ENCODE data around the gene NUDT22.

NUDT22 gene

DNA sequence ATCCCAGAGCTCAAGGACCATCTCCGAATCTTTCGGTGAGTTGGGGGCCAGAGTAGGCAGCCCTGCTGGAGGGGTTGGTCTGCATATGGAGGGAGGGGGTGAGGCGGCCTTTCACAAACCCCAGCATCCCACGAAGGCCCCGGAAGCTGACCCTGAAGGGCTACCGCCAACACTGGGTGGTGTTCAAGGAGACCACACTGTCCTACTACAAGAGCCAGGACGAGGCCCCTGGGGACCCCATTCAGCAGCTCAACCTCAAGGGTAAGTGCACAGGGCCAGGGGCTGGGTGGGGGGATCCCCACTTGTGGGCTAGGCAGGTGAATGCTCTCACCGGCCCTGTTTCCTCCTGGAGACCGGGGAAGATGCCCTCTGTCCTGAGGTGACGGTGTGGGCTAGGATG lies 6.3 kb upstream of the NUDT22 start:
- H3K4me3 ChIP-seq (ENCODE audit: low read depth, low read length): no peak overlapping the region
- H3K4me1 ChIP-seq (ENCODE audit: control insufficient read depth, insufficient read depth, low read length, unreplicated experiment): peaks cover 4% of the 10 kb centered on the region
- H3K36me3 ChIP-seq (ENCODE audit: insufficient read depth, low read length): no peaks in the 10 kb centered on the region
- no peaks in the 10 kb centered on the region for H3K27me3 ChIP-seq (ENCODE audit: insufficient read depth, low read length)
- H2AFZ ChIP-seq (ENCODE audit: low read length, unreplicated experiment): no peak overlapping the region
- H3K79me2 ChIP-seq (ENCODE audit: control insufficient read depth, insufficient read depth, low read length, unreplicated experiment): no peaks in the 10 kb centered on the region
- H3K27ac ChIP-seq (ENCODE audit: low read depth, low read length): no peak overlapping the region

GRCh38 chr11:64220271-64220670 lies 5.8 kb upstream of the NUDT22 start:
- Histone ChIP-seq H2AFZ (ENCODE audit: low read length, unreplicated experiment) (no peak overlapping the region), H3K4me3 (ENCODE audit: low read depth, low read length) (no peak overlapping the region), H3K27ac (ENCODE audit: low read depth, low read length) (no peak overlapping the region), H3K27me3 (ENCODE audit: insufficient read depth, low read length) (no peaks in the 10 kb centered on the region), H3K36me3 (ENCODE audit: insufficient read depth, low read length) (no peaks in the 10 kb centered on the region), H3K4me1 (ENCODE audit: control insufficient read depth, insufficient read depth, low read length, unreplicated experiment) (peaks cover 8% of the 10 kb centered on the region), H3K79me2 (ENCODE audit: control insufficient read depth, insufficient read depth, low read length, unreplicated experiment) (no peaks in the 10 kb centered on the region)

GRCh38 chr11:64220798-64221197 lies 5.3 kb upstream of the NUDT22 start:
- no peak overlapping the region for H3K27ac ChIP-seq (ENCODE audit: low read depth, low read length)
- H3K36me3 ChIP-seq (ENCODE audit: insufficient read depth, low read length): no peaks in the 10 kb centered on the region
- H3K4me3 ChIP-seq (ENCODE audit: low read depth, low read length): no peak overlapping the region

DNA sequence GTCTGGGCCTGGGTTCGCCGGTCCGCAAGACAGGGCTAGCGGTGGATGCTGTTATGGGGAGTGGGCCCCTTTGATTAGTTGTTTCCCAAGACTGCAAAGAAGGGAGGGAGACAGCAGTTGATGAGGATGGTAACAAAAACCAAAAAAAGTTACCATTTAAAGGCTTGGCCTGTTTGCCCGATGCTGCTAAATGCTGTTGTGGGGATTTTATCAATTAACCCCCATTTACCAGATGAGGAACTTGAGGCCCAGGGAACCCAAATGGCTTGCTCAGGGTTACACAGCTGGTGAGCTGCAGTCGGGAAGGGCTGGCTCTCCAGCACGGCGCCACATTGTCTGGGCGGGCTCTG lies 3.4 kb upstream of the NUDT22 start:
- Histone ChIP-seq H3K36me3 (ENCODE audit: insufficient read depth, low read length) (no peaks in the 10 kb centered on the region), H2AFZ (ENCODE audit: low read length, unreplicated experiment) (no peak overlapping the region), H3K27me3 (ENCODE audit: insufficient read depth, low read length) (no peaks in the 10 kb centered on the region), H3K4me3 (ENCODE audit: low read depth, low read length) (no peak overlapping the region), H3K4me1 (ENCODE audit: control insufficient read depth, insufficient read depth, low read length, unreplicated experiment) (peaks cover 15% of the 10 kb centered on the region), H3K79me2 (ENCODE audit: control insufficient read depth, insufficient read depth, low read length, unreplicated experiment) (peaks cover 13% of the 10 kb centered on the region), H3K27ac (ENCODE audit: low read depth, low read length) (no peak overlapping the region)

More at GRCh38 chr11:64220798-64221197, 5.3 kb upstream of the NUDT22 start:
- no peaks in the 10 kb centered on the region for H3K27me3 ChIP-seq (ENCODE audit: insufficient read depth, low read length)
- H3K79me2 ChIP-seq (ENCODE audit: control insufficient read depth, insufficient read depth, low read length, unreplicated experiment): no peaks in the 10 kb centered on the region
- H3K4me1 ChIP-seq (ENCODE audit: control insufficient read depth, insufficient read depth, low read length, unreplicated experiment): peaks cover 12% of the 10 kb centered on the region
- H2AFZ ChIP-seq (ENCODE audit: low read length, unreplicated experiment): no peak overlapping the region

- H3K79me2 ChIP-seq (ENCODE audit: control insufficient read depth, insufficient read depth, low read length, unreplicated experiment): peaks cover 13% of the 10 kb centered on the region
- no peak overlapping the region for H2AFZ ChIP-seq (ENCODE audit: low read length, unreplicated experiment)
- H3K27ac ChIP-seq (ENCODE audit: low read depth, low read length): no peak overlapping the region
- no peaks in the 10 kb centered on the region for H3K36me3 ChIP-seq (ENCODE audit: insufficient read depth, low read length)
- no peak overlapping the region for H3K4me3 ChIP-seq (ENCODE audit: low read depth, low read length)
- H3K27me3 ChIP-seq (ENCODE audit: insufficient read depth, low read length): no peaks in the 10 kb centered on the region
- peaks cover 15% of the 10 kb centered on the region for H3K4me1 ChIP-seq (ENCODE audit: control insufficient read depth, insufficient read depth, low read length, unreplicated experiment)
Measured at GRCh38 chr11:64223001-64223651, 2.9 kb upstream of the NUDT22 start.

DNA sequence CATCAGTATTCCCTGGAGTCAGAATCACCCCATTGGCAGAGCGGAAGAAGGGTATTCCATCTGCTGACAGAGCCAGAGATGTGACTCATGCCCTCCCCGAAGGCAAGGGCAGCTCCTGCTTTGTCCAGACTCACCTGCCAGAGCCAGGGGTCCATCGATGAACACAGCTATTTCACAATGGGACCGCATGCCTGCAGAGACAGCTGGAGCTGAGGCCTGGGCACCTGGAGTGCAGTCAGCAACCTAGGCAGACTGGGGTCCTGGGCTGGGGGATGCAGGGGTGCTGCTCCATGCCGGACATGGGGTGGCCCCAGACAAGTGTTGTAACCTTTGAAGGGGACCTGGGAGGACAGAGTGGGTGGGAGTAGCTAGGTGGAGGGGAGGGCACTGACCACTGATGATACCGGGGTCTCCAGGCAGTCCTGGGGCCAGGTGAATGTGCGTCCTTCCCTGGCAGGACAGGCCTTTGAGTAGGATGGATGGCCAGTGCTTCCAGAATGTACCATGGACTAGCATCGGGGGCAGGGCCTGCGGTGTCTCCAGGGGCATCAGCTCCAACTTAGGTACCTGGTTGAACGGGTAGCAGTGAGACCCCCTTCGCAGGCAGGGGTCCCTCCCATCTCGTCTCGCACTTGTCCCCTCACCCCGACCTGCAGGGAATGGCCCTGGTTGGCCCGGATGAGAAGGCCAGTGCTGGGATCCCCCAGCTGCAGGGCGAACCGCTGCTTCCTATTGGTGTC lies 1.8 kb upstream of the NUDT22 start:
- Histone ChIP-seq H3K4me3 (ENCODE audit: low read depth, low read length) (no peak overlapping the region), H3K36me3 (ENCODE audit: insufficient read depth, low read length) (no peaks in the 10 kb centered on the region), H2AFZ (ENCODE audit: low read length, unreplicated experiment) (no peak overlapping the region), H3K79me2 (ENCODE audit: control insufficient read depth, insufficient read depth, low read length, unreplicated experiment) (peaks cover 13% of the 10 kb centered on the region), H3K27me3 (ENCODE audit: insufficient read depth, low read length) (no peaks in the 10 kb centered on the region), H3K4me1 (ENCODE audit: control insufficient read depth, insufficient read depth, low read length, unreplicated experiment) (peaks cover 15% of the 10 kb centered on the region), H3K27ac (ENCODE audit: low read depth, low read length) (no peak overlapping the region)

DNA sequence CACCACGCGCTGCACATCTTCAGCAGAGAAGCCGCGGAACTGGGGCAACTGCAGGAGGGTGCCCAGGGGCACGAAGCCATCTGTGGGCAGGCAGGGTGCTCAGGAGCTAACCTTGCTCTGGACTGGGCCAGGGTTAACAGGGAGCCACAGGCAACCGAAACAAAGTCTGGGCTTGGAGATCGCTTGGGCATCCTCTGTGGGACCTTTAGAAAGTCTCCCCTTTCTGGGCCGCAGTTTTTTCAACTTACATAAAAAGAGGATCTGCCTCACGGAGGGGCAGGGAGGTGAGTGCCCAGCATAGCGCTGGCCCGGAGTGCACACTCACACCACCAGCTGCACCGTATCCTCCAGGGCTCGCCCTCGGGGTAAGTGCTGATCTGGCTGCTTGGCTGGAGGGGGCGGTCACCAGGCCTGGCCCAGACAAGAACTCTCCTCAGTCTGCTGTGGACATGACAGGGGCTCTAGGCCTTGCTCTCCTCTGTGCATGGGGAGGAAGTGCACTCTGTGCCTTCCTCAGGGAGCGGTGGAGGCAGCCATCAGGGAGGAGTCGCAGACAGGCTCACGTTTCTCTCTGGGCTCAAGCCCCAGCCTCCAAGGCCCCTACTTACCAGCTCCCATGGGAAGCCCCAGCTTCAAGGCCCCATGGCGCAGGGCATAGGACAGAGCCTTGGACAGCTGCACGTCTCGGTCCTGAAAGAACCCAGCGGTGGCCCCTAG lies 1.0 kb upstream of the NUDT22 start:
- no peak overlapping the region for H3K27ac ChIP-seq (ENCODE audit: low read depth, low read length)
- H3K79me2 ChIP-seq (ENCODE audit: control insufficient read depth, insufficient read depth, low read length, unreplicated experiment): peaks cover 13% of the 10 kb centered on the region
- H3K27me3 ChIP-seq (ENCODE audit: insufficient read depth, low read length): no peaks in the 10 kb centered on the region
- H3K4me3 ChIP-seq (ENCODE audit: low read depth, low read length): peak overlapping the region; percentile 83
- no peaks in the 10 kb centered on the region for H3K36me3 ChIP-seq (ENCODE audit: insufficient read depth, low read length)
- no peak overlapping the region for H2AFZ ChIP-seq (ENCODE audit: low read length, unreplicated experiment)
- peaks cover 15% of the 10 kb centered on the region for H3K4me1 ChIP-seq (ENCODE audit: control insufficient read depth, insufficient read depth, low read length, unreplicated experiment)

DNA sequence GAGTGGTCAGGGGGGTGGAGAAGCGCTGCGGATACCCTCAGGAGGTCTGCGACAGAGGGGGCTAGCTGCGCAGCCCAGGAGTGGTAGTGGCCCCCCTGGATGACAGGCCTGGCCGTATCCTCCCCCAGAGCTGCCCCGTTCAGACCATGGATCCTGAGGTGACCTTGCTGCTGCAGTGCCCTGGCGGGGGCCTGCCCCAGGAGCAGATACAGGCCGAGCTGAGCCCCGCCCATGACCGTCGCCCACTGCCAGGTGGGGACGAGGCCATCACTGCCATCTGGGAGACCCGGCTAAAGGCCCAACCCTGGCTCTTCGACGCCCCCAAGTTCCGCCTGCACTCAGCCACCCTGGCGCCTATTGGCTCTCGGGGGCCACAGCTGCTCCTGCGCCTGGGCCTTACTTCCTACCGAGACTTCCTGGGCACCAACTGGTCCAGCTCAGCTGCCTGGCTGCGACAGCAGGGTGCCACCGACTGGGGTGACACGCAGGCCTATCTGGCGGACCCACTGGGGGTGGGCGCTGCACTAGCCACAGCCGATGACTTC lies 505 bp downstream of the NUDT22 start:
- H3K4me1 ChIP-seq (ENCODE audit: control insufficient read depth, insufficient read depth, low read length, unreplicated experiment): peaks cover 15% of the 10 kb centered on the region
- peaks cover 15% of the 10 kb centered on the region for H3K79me2 ChIP-seq (ENCODE audit: control insufficient read depth, insufficient read depth, low read length, unreplicated experiment)
- H3K27ac ChIP-seq (ENCODE audit: low read depth, low read length): no peak overlapping the region
- no peak overlapping the region for H2AFZ ChIP-seq (ENCODE audit: low read length, unreplicated experiment)
- no peaks in the 10 kb centered on the region for H3K27me3 ChIP-seq (ENCODE audit: insufficient read depth, low read length)
- peak overlapping the region; percentile 83 for H3K4me3 ChIP-seq (ENCODE audit: low read depth, low read length)
- no peaks in the 10 kb centered on the region for H3K36me3 ChIP-seq (ENCODE audit: insufficient read depth, low read length)

GRCh38 chr11:64227405-64227956 lies 1.4 kb downstream of the NUDT22 start:
- H3K79me2 ChIP-seq (ENCODE audit: control insufficient read depth, insufficient read depth, low read length, unreplicated experiment): peaks cover 15% of the 10 kb centered on the region
- peaks cover 15% of the 10 kb centered on the region for H3K4me1 ChIP-seq (ENCODE audit: control insufficient read depth, insufficient read depth, low read length, unreplicated experiment)
- H3K36me3 ChIP-seq (ENCODE audit: insufficient read depth, low read length): no peaks in the 10 kb centered on the region
- peak overlapping the region; percentile 83 for H3K4me3 ChIP-seq (ENCODE audit: low read depth, low read length)
- no peaks in the 10 kb centered on the region for H3K27me3 ChIP-seq (ENCODE audit: insufficient read depth, low read length)
- no peak overlapping the region for H3K27ac ChIP-seq (ENCODE audit: low read depth, low read length)
- no peak overlapping the region for H2AFZ ChIP-seq (ENCODE audit: low read length, unreplicated experiment)

DNA sequence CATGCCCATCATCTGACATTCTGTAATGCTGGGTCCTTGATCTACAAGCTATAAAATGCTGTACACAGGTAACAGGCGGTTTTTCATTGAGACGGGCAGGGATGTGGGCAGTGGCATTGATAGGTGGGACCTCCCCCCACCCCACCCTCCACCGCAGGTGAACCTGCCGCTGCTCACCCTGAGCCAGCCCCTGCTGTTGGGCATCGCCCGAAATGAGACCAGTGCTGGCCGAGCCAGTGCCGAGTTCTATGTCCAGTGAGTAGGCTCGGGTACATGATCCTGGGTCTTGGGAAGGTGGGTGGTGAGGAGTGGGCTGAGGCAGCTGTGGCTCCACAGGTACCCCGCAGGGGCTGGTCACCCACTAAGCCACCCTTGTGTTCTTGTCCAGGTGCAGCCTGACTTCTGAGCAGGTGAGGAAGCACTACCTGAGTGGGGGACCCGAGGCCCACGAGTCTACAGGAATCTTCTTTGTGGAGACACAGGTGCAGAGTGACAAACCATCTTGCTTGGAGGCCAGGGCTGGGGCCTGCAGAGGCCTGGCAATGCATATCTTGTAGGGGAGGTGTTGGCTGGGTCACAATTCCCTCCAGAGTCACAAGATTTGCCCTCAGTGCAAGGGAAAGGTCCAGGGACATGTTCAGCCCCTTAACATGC lies 3.1 kb downstream of the NUDT22 start:
- Histone ChIP-seq H3K36me3 (ENCODE audit: insufficient read depth, low read length) (no peaks in the 10 kb centered on the region), H3K27me3 (ENCODE audit: insufficient read depth, low read length) (no peaks in the 10 kb centered on the region), H2AFZ (ENCODE audit: low read length, unreplicated experiment) (no peak overlapping the region), H3K4me1 (ENCODE audit: control insufficient read depth, insufficient read depth, low read length, unreplicated experiment) (peaks cover 16% of the 10 kb centered on the region), H3K79me2 (ENCODE audit: control insufficient read depth, insufficient read depth, low read length, unreplicated experiment) (peaks cover 15% of the 10 kb centered on the region), H3K4me3 (ENCODE audit: low read depth, low read length) (no peak overlapping the region), H3K27ac (ENCODE audit: low read depth, low read length) (no peak overlapping the region)

Measured in ACC112 (cell line).